NCI-H748 (cell line): ENCODE data around the gene SPTBN1.
A peak's percentile ranks its signal among the peaks of the same experiment; 100 is the strongest.

ENCODE experiments used
- DNase-seq: peaks from one replicate; lab custom pipeline; 2025; ENCODE audit not compliant: unreplicated experiment; lab: John Stamatoyannopoulos, UW

The SPTBN1 gene

DNA sequence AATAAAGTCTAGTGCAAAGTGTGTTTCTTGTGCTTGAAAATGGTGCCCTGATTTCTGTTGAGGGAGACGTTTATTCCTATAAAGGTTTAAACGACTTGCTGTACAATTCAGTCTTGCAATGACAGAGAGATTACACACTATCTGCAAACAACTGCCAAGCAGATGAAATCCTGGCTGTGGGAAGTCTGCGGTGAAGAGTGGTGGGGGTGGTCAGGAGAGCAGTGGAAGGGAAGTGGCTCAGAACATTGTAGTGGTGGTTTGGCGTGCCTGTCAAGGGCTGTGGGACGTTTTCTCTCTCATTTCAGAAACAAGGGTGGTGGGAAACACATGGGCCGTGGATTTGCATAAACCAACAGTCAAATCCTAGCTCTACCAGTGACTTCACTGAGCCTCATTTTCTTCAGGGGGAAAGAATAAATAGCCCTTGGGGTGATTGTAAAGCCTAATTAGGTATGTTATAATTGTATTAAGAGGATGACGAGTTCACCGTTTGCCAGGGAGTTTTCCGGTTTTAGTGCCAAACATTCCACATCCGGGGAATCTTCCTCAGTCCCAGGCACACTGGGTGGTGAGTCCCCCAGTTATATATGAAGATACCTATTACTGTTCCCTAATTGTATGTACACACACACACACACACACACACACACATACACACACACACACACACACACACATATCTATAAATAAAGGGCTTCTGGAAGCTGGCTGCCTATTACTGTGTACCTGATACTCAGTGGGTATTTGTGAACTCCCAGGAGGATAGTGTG is 115.0 kb downstream of the SPTBN1 start:
- peak; percentile 59 for DNase-seq

- DNase-seq: peak; percentile 76
Observed at GRCh38 chr2:54572262-54572635, 116.1 kb downstream of the SPTBN1 start.

DNA sequence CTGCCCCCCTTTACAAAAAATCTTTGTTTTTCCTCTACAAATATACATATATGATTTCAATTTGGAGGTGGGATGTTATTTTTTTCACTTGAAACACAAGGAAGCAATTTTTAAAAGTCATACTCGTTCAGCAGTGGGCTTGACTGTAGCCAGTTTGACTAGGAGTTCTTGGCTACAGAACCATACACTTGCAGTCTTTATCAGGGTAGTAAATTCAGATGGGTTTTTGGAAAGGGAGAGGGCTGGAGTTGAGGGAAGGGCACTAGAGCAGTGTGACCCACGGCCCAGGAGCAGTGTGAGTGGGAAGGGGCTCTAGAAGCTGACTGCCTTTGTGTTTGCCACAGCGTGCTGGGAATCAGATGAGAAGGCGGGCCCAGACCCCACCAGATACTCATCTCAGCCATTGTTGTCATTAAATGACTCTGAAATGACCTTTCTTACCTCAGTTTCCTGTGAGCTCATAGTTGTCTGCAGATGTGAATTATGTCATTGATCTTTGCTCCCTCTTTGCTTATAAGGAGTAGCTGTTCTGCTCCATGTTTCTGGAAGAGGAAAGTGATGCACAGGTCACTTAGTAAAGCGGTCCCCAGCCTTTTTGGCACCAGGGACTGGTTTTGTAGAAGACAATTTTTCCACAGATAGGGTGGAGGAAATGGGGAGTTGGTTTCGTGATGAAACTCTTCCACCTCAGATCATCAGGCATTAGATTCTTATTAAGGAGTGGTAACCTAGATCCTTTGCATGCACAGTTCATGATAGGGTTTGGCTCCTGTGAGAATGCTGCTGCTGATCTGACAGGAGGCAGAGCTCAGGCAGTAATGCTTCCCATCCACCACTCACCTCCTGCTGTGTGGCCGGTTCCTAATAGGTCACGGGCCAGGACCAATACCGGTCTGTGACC is 116.8 kb downstream of the SPTBN1 start:
- peak; percentile 52 for DNase-seq

GRCh38 chr2:54573537-54573919 is 117.4 kb downstream of the SPTBN1 start:
- DNase-seq: peak; percentile 86

GRCh38 chr2:54574107-54574859 is 118.2 kb downstream of the SPTBN1 start:
- DNase-seq: peak; percentile 95

DNA sequence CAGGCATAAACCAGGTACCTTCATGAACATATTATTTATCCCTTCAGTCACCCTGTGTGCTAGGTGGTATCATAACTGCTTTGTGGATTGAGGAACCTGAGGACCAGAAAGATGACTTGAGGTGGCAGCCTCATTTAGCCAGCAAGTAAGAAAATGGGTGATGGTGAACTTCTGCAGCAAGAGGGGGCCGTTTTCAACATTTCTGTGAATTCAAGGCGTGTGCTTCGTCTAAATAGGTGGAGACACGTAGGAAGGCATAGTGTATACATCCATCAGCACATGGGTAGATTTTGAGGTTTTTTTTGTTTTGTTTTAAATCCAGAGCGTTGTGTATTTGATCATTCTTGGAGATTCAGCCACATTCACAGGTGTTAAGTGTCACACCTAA is 118.7 kb downstream of the SPTBN1 start:
- DNase-seq: no peak

DNA sequence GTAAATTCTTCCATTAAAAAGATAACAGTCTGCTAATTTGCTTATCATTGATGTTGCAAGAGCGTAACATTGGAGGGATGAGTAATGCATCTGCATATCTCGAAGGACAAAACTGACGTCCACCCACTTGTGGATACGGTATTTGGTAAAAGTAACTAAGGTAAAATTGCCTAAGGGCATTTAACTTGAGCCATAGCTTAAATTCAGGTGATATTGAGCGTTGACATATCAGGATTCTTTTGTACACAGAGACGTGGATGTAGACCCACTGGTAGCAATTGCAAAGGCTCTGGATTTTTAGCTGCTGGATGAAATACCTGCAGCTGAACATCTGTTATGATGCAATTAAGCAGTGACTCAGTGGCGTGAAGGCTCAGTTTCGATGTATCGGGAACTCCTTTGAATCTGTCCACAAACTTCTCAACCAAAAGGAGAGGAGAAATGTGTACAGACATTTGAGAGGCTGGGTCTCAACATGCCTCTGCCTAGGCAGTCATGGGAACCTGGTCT is 119.3 kb downstream of the SPTBN1 start:
- peak; percentile 74 for DNase-seq

- DNase-seq: peak; percentile 84
Observed at GRCh38 chr2:54577035-54577434, 120.9 kb downstream of the SPTBN1 start.

- DNase-seq: peak; percentile 27
Observed at GRCh38 chr2:54577944-54578647, 122.0 kb downstream of the SPTBN1 start.

DNA sequence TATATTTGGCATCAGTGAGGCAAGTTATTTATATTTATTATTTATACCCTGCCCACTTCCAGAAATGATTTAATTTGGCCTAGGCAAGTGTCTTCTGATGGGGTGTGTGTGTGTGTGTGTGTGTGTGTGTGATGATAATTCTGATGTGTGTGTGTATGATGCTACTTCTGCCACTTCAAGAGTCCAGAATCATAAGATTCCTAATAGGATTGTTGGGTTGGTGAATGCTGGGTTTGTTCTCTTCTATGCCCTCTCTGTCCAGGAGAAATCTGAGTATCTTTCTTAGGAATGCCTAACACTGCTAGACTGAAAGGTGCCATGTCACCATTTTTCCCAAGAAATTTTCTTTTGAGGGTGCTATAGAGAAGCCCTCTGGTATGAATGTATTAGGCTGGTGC is 122.5 kb downstream of the SPTBN1 start:
- no peak for DNase-seq

- no peak for DNase-seq
Observed at GRCh38 chr2:54579061-54579681, 123.0 kb downstream of the SPTBN1 start.

- DNase-seq: peak; percentile 52
Observed at GRCh38 chr2:54579682-54580620, 123.8 kb downstream of the SPTBN1 start.

GRCh38 chr2:54581326-54582039 is 125.4 kb downstream of the SPTBN1 start:
- DNase-seq: peak; percentile 28

DNA sequence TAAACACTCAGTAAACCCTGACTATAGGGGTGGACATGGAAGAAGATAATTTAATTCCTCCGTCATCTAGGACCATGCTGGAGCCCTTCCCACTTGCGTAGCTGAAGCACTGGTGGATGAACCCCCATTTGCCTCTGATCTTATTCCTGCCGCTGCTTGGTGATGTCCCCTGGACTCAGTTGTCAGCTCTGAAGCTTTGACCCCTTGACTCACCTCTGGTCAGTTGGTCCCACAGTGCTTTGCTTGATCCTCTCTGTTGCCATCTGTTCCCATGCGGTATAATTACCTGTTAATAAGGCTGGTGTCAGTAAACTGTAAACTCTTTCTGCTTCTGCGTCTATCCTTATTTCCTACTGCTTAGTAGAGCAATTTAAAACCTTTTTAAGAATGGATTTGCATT is 126.9 kb downstream of the SPTBN1 start:
- DNase-seq: peak; percentile 2

- DNase-seq: no peak
Observed at GRCh38 chr2:54584598-54584997, 128.5 kb downstream of the SPTBN1 start.

DNA sequence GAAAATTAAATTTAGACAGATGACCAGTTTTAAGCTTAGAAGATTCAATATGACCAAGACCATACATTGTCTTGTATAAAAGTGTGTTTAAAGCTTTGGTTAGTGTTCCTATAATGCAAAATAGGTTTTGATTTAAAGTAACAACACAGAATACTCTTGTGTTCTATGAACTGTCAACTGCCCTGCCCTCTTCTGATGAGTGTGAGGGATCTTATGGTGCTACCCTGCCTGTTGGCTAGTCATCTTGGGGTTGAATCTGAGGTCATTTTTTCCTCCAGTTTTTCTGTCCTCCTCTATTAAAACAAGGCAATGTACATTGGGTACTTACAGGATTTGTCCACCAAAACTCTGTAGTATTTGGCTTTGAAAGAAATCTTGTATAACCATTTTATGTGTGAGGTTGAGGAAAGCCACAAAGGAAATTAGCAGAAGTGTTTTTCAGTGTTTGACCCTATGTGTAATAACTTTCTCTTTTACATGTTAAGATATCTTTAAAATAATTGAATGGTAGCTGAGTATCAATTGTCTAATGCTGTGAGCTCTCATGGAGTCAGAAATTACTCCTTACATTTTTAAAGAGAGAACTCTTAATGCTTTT is 129.1 kb downstream of the SPTBN1 start:
- no peak for DNase-seq

DNA sequence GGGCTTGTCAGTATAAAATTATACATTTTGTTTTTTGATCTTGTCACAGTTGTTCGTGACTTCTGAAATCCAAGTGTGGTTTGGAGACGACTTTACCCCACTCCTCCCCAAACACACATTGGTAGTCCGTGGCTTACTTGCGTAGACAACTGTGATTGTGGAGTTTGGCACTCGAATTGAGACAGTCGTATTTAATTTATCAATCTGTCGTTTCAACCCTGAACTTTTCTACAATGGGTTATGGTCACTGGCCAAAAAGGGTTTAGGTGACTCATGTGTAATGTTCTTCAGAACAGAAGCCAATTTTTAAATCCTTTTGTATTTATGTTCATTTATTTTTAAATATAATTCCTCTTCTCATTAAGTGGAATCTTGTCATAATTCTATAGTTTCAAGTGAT is 129.9 kb downstream of the SPTBN1 start:
- DNase-seq: no peak

- DNase-seq: no peak
Observed at GRCh38 chr2:54586494-54586893, 130.4 kb downstream of the SPTBN1 start.
